HG03354 (cell line): ENCODE results near the gene TEX47.
A peak's percentile ranks its signal among the peaks of the same experiment; 100 is the strongest.

Source experiments
- ATAC-seq: cut with Tn5 transposase; IDR thresholded peaks from one replicate; pipeline ENCODE4 v1.9.1; 2021; ENCODE audit warnings: mild to moderate bottlenecking; ENCODE audit not compliant: unreplicated experiment, poor library complexity, severe bottlenecking

TEX47 gene

GRCh38 chr7:88795553-88795952 is at the start of gene TEX47:
Gene TEX47 (minus strand): TSS chr7:88795737. CDS start chr7:88794942, 795 bp downstream.
- no peak for ATAC-seq

GRCh38 chr7:88845091-88845490 is 49.6 kb upstream of the TEX47 start:
- no peak for ATAC-seq

GRCh38 chr7:88842201-88842600 is 46.7 kb upstream of the TEX47 start:
- ATAC-seq: no peak

GRCh38 chr7:88835147-88835728 is 39.7 kb upstream of the TEX47 start:
- peak; percentile 96 for ATAC-seq

GRCh38 chr7:88826222-88826621 is 30.7 kb upstream of the TEX47 start:
- no peak for ATAC-seq

GRCh38 chr7:88818552-88818951 is 23.0 kb upstream of the TEX47 start:
- no peak for ATAC-seq

- no peak for ATAC-seq
Measured at GRCh38 chr7:88806280-88807037, 10.9 kb upstream of the TEX47 start.

GRCh38 chr7:88801046-88801445 is 5.5 kb upstream of the TEX47 start:
- no peak for ATAC-seq

- no peak for ATAC-seq
Measured at GRCh38 chr7:88792361-88792760, 3.2 kb downstream of the TEX47 start.

- no peak for ATAC-seq
Measured at GRCh38 chr7:88791891-88792290, 3.6 kb downstream of the TEX47 start.

- ATAC-seq: no peak
Measured at GRCh38 chr7:88789480-88790064, 6.0 kb downstream of the TEX47 start.

GRCh38 chr7:88787777-88788176 is 7.8 kb downstream of the TEX47 start:
- no peak for ATAC-seq

GRCh38 chr7:88775838-88776237 is 19.7 kb downstream of the TEX47 start:
- ATAC-seq: no peak

GRCh38 chr7:88772776-88773175 is 22.8 kb downstream of the TEX47 start:
- ATAC-seq: no peak

- ATAC-seq: no peak
Measured at GRCh38 chr7:88771417-88771816, 24.1 kb downstream of the TEX47 start.

- no peak for ATAC-seq
Measured at GRCh38 chr7:88761779-88762178, 33.8 kb downstream of the TEX47 start.

GRCh38 chr7:88760136-88760515 is 35.4 kb downstream of the TEX47 start:
- no peak for ATAC-seq

- no peak for ATAC-seq
Measured at GRCh38 chr7:88759230-88760135, 36.1 kb downstream of the TEX47 start, which contains the start of gene ZNF804B. Gene ZNF804B (plus strand): TSS chr7:88759700. CDS start chr7:88759977, 277 bp downstream.

- ATAC-seq: no peak
Measured at GRCh38 chr7:88758381-88759229, 36.9 kb downstream of the TEX47 start.
